Measurements from ENCODE around the gene H2BK1. TPM values are rescaled to one million over a fixed set of nuclear protein-coding genes. Genes with fewer than 3 reads are reported as not detected.
A peak's percentile ranks its signal among the peaks of the same experiment; 100 is the strongest.

The H2BK1 gene
- total RNA-seq, 4 donors from 2014 or later: not detected

GRCh38 chr7:151254851-151255250 is 44.6 kb upstream of the H2BK1 start:
- H3K4me1 ChIP-seq: peaks cover 0 to 34% (median 23%) of the 10 kb centered on the region in 3 donors
- no peak for ATAC-seq
- H3K9me3 ChIP-seq: no peaks in the 10 kb centered on the region
- 80% methylated on average over 1 to 11 of the region's 11 CpGs for WGBS, 2 donors (ENCODE audit: low coverage in 1 of 2)
- peak overlapping the region in 1 of 4 donors; percentile 96 for H3K27ac ChIP-seq
- no peak overlapping the region for H3K4me3 ChIP-seq
- H3K36me3 ChIP-seq: no peaks in the 10 kb centered on the region
- TF ChIP-seq CTCF (IDR thresholded peaks at IDR 0.05) (no peak), POLR2AphosphoS5 (IDR thresholded peaks at IDR 0.05) (no peak), EP300 (IDR thresholded peaks at IDR 0.05) (no peak), POLR2A (IDR thresholded peaks at IDR 0.05) (no peak)
- no peaks in the 10 kb centered on the region for H3K27me3 ChIP-seq

GRCh38 chr7:151254316-151254715 is 44.0 kb upstream of the H2BK1 start:
- H3K27me3 ChIP-seq: no peaks in the 10 kb centered on the region
- no peaks in the 10 kb centered on the region for H3K9me3 ChIP-seq
- H3K4me1 ChIP-seq: peaks cover 0 to 39% (median 28%) of the 10 kb centered on the region in 3 donors
- TF ChIP-seq POLR2A (IDR thresholded peaks at IDR 0.05) (no peak), CTCF (IDR thresholded peaks at IDR 0.05) (no peak), POLR2AphosphoS5 (IDR thresholded peaks at IDR 0.05) (no peak), EP300 (IDR thresholded peaks at IDR 0.05) (no peak)
- ATAC-seq: no peak
- peak overlapping the region in 3 of 4 donors; percentile 92 to 96 (median 96) for H3K27ac ChIP-seq
- H3K4me3 ChIP-seq: no peak overlapping the region
- H3K36me3 ChIP-seq: no peaks in the 10 kb centered on the region
- WGBS, 2 donors (ENCODE audit: low coverage in 1 of 2): 30 to 50% methylated on average over 1 to 2 of the region's 7 CpGs

GRCh38 chr7:151252961-151253711 is 42.8 kb upstream of the H2BK1 start:
- peaks cover 0 to 48% (median 28%) of the 10 kb centered on the region in 3 donors for H3K4me1 ChIP-seq
- no peaks in the 10 kb centered on the region for H3K36me3 ChIP-seq
- no peaks in the 10 kb centered on the region for H3K9me3 ChIP-seq
- peak overlapping the region; percentile 83 to 96 (median 94) for H3K27ac ChIP-seq
- H3K27me3 ChIP-seq: no peaks in the 10 kb centered on the region
- peak overlapping the region in 1 of 2 donors; percentile 69 for H3K4me3 ChIP-seq
- 33 to 34% methylated on average over 4 to 6 of the region's 17 CpGs for WGBS, 2 donors (ENCODE audit: low coverage in 1 of 2)
- TF ChIP-seq EP300 (IDR thresholded peaks at IDR 0.05): no peak
- no peak for TF ChIP-seq POLR2A (IDR thresholded peaks at IDR 0.05)
- TF ChIP-seq CTCF (IDR thresholded peaks at IDR 0.05): no peak
- no peak for TF ChIP-seq POLR2AphosphoS5 (IDR thresholded peaks at IDR 0.05)
- peak; percentile 17 for ATAC-seq

- WGBS, 2 donors (ENCODE audit: low coverage in 1 of 2): 0% methylated on average over 1 of the region's 9 CpGs; no CpG with 5 or more reads in 1 of the 2 donors
- TF ChIP-seq POLR2AphosphoS5 (IDR thresholded peaks at IDR 0.05) (no peak), EP300 (IDR thresholded peaks at IDR 0.05) (no peak), CTCF (IDR thresholded peaks at IDR 0.05) (no peak), POLR2A (IDR thresholded peaks at IDR 0.05) (no peak)
- Histone ChIP-seq H3K9me3 (no peaks in the 10 kb centered on the region), H3K27me3 (no peaks in the 10 kb centered on the region), H3K4me1 (peaks cover 0 to 54% (median 32%) of the 10 kb centered on the region in 3 donors), H3K4me3 (peak overlapping the region; percentile 54 to 69), H3K27ac (peak overlapping the region; percentile 83 to 96 (median 94)), H3K36me3 (no peaks in the 10 kb centered on the region)
- ATAC-seq: no peak
Measured at GRCh38 chr7:151252561-151252835, 42.2 kb upstream of the H2BK1 start.

Measured in gastroesophageal sphincter (tissue), 4 donors.